GM12874 (cell line): Measurements from ENCODE around the gene FAM13C.

Experiments
- CTCF ChIP-seq: IDR thresholded peaks from 2 replicates; pipeline ENCODE4 v1.5.1; 2011; ENCODE audit warnings: low read depth, mild to moderate bottlenecking, control low read depth, low read length, moderate library complexity; ENCODE audit not compliant: insufficient read depth

Gene FAM13C

DNA sequence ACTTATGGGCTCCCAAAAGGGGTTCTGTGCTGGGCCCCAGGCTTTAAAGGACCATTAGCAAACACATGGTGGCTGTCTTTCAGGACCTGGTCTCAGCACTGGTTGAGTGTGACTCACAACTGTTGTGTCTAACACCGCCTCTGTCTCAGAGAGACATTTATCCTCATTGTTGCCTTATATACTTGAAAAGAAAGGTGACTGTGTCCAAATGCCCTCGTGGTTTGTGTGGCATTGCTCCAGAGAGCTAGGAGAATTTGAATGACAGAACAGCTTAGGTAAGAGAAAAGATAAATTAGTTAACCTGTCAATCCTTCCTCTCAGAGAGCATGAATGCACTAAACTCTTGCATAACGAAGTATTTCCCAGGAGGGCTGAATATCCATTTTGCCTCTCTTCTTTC lies 14.5 kb upstream of the FAM13C start:
- no peak for TF ChIP-seq CTCF

DNA sequence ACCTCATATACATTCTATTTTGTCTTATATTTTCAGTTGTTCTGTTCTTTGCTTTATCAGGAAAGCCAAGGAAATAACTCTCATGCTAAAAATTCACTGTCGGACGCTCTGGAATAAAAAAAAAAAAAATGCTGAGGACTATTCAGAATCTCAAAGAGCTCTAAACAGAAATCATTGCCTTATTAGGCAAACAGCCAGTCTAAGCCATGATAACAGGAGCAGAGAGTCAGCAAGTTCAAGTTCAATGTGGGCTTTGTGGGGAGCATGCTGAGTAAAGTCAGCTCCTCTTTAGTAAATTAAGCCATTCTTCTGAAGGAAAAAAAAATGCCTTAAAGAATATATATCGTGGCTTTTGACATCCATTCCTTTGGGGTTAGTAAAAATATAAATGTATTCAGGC lies 13.6 kb upstream of the FAM13C start:
- TF ChIP-seq CTCF = no peak

- TF ChIP-seq CTCF = no peak
These were observed 12.6 kb upstream of the FAM13C start for GRCh38 chr10:59374916-59375315.

DNA sequence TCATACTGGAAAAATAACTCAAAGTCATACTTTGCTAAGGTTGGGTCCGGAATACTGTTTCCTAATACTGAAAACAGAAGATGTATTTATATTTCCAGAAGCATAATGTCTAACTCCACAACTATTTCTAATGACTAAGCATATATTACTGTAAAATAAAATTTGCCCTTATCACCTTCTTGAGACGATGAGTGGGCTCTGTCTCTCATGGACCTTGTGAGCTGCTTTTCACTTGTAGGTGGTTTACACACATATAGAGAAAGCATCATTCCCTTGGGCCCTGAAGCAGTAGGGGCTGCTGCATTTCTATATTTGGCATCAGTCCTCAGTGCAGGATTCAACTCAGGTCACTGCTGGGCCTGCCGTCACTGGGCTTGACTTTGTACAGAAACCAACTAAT lies 10.7 kb upstream of the FAM13C start:
- TF ChIP-seq CTCF = no peak

DNA sequence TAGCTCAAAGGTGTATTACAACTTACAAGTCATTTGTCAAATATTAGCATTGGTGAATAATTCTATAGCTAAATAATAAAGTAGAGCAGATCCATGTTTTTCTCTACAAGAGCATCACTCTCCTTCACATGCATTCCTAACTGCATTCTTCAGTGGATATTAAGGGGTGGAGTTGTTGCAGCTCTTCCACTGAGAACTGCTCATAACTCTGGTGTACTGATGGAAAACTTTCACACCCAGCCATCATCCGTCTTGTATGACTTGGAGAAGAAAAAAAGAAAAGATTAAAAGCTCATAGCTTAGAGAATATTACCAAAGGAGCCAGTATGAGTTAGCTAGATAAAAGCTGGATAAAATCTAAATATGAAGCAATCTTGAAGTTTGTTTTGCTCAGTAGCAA lies 10.2 kb upstream of the FAM13C start:
- no peak for TF ChIP-seq CTCF

- TF ChIP-seq CTCF = no peak
These were observed 3.9 kb upstream of the FAM13C start for GRCh38 chr10:59366290-59366689.

DNA sequence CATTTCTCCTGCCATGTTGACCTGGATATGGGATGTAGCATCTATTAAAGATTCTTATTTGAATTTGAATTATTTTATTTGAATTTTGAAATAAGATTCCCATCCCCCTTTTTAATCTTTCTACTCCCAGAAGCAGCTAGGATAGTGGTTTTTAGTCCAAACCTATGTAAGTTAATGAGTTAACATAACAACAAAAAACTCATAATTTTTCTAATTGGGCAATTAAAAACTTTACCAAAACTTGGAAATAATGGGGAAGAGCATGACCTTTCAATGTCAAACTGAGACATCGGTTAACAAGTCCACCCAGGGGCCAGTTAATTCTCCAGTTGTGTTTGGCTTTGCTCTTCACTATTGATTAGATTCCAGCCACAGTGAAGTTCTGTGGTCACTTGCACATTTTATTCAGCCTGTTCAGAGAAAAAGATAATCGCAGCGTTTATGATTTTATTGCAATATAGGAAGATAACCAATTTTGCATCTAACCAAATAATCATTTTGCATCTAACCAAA lies 1.2 kb upstream of the FAM13C start:
- TF ChIP-seq CTCF = no peak

DNA sequence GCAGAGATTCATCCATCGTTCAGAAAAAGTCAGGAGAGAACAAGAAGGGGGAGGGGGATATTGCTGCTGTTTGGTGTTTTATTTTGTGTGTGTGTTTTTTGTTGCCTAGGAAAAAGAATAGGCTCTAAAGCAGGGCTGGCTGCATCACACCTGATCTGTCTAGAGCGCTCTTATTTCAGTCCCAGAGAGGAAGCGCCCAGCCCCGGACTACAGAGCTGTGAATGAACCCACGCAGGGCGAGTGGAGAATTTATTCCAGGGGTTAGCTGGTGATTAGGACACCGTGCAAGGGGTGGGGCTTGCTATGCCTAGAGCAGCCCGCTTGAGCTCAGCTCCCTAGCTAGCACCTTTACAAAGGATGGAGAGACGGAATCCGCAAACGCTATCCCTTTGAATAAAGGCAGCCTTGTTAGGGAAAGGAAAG lies 621 bp upstream of the FAM13C start:
- TF ChIP-seq CTCF = no peak
